22Rv1 (cell line): ENCODE results near the gene SBNO2.
A peak's percentile ranks its signal among the peaks of the same experiment; 100 is the strongest.

Source experiments
- H3K27ac ChIP-seq: fragments of 450-650 bp; 2 replicates; pipeline ENCODE4 v1.5.1; 2017
- CTCF ChIP-seq: fragments of 450-650 bp; IDR thresholded peaks from 2 replicates; pipeline ENCODE4 v1.5.1; 2017; ENCODE audit warnings: mild to moderate bottlenecking
- ZFX ChIP-seq: fragments of 450-650 bp; IDR thresholded peaks from 2 replicates; pipeline ENCODE4 v1.6.1; 2017; ENCODE audit warnings: antibody characterized with exemption, borderline replicate concordance

Gene SBNO2

GRCh38 chr19:1069009-1069779 is 104.9 kb downstream of the SBNO2 start:
- H3K27ac ChIP-seq, result no peak overlapping the region
- no peak for TF ChIP-seq CTCF
- TF ChIP-seq ZFX, result no peak

- TF ChIP-seq ZFX, result no peak
- TF ChIP-seq CTCF, result no peak
- no peak overlapping the region for H3K27ac ChIP-seq
Observed at GRCh38 chr19:1068009-1069001, 105.8 kb downstream of the SBNO2 start.

- TF ChIP-seq CTCF (no peak), ZFX (no peak)
- H3K27ac ChIP-seq, result peak overlapping the region; percentile 90
Observed at GRCh38 chr19:1067341-1067957, 106.6 kb downstream of the SBNO2 start.

- peak within 1 kb of the TSS; percentile 90 for H3K27ac ChIP-seq
- TF ChIP-seq CTCF, result no peak
- no peak for TF ChIP-seq ZFX
Observed at GRCh38 chr19:1066748-1067340, 107.2 kb downstream of the SBNO2 start, which contains the start of gene ARHGAP45. ARHGAP45 (plus strand) TSS chr19:1067167; CDS start chr19:1067406, 239 bp downstream.

- TF ChIP-seq ZFX (no peak), CTCF (no peak)
Observed at GRCh38 chr19:1066251-1066747, 107.8 kb downstream of the SBNO2 start.

GRCh38 chr19:1065606-1066109 is 108.4 kb downstream of the SBNO2 start:
- H3K27ac ChIP-seq, result peak overlapping the region; percentile 90
- TF ChIP-seq CTCF (no peak), ZFX (no peak)

More at GRCh38 chr19:1066251-1066747, 107.8 kb downstream of the SBNO2 start:
- peak overlapping the region; percentile 90 for H3K27ac ChIP-seq
